Neural progenitor cell (in vitro differentiated cells): ENCODE measurements around the gene FBXO46. TPM values are rescaled to one million over a fixed set of nuclear protein-coding genes. Genes with fewer than 3 reads are reported as not detected.
"Not testable (repeated sequence)": the region's sequence is repeated elsewhere in the genome, so short reads cannot be mapped to it uniquely, and the experiment has no call there.

Experiments used
- DNase-seq: peaks from one replicate; pipeline ENCODE4 v3.0.0-alpha.2; 2016; ENCODE audit warnings: low spot score
- H2AFZ ChIP-seq: fragments of 200-600 bp; sonication (generic); replicated peaks from 2 replicates; pipeline ENCODE4 v1.6.1; 2016; ENCODE audit warnings: antibody characterized with exemption
- H3F3A ChIP-seq: fragments of 200-600 bp; sonication (generic); 2 replicates; pipeline ENCODE4 v1.6.1; 2016; ENCODE audit warnings: antibody characterized with exemption, low read depth
- H3K27ac ChIP-seq: fragments of 200-600 bp; sonication (generic); 2 replicates; pipeline ENCODE4 v1.5.1; 2016; ENCODE audit warnings: mild to moderate bottlenecking
- H3K27me3 ChIP-seq: fragments of 200-600 bp; sonication (generic); 2 replicates; pipeline ENCODE4 v1.6.1; 2016; ENCODE audit warnings: mild to moderate bottlenecking, moderate library complexity
- H3K36me3 ChIP-seq: fragments of 200-600 bp; sonication (generic); 2 replicates; pipeline ENCODE4 v1.5.1; 2016
- H3K4me1 ChIP-seq: fragments of 200-600 bp; sonication (generic); 2 replicates; pipeline ENCODE4 v1.6.1; 2016; ENCODE audit warnings: mixed run types
- H3K4me2 ChIP-seq: fragments of 200-600 bp; sonication (generic); 2 replicates; pipeline ENCODE4 v1.6.1; 2016
- H3K4me3 ChIP-seq: fragments of 200-600 bp; sonication (generic); 2 replicates; pipeline ENCODE4 v1.5.1; 2016
- H3K79me2 ChIP-seq: fragments of 200-600 bp; sonication (generic); 2 replicates; pipeline ENCODE4 v1.6.1; 2016; ENCODE audit warnings: low read depth
- H3K9ac ChIP-seq: fragments of 200-600 bp; sonication (generic); 2 replicates; pipeline ENCODE4 v1.6.1; 2016
- H3K9me3 ChIP-seq: fragments of 200-600 bp; sonication (generic); 2 replicates; pipeline ENCODE4 v1.5.1; 2016; ENCODE audit warnings: low read depth
- H4K20me1 ChIP-seq: fragments of 200-600 bp; sonication (generic); 2 replicates; pipeline ENCODE4 v1.6.1; 2016; ENCODE audit warnings: low read depth
- H3K27ac Mint-ChIP-seq: 3 replicates; pipeline ENCODE4 v1.8.0; 2021; ENCODE audit warnings: mixed read lengths
- H3K27me3 Mint-ChIP-seq: 2 replicates; pipeline ENCODE4 v1.8.0; 2022; ENCODE audit warnings: low read depth, mild to moderate bottlenecking, inconsistent platforms, moderate library complexity, mixed read lengths; ENCODE audit not compliant: insufficient read depth
- H3K36me3 Mint-ChIP-seq: 3 replicates; pipeline ENCODE4 v1.8.0; 2021; ENCODE audit warnings: mixed read lengths
- H3K4me1 Mint-ChIP-seq: 3 replicates; pipeline ENCODE4 v1.8.0; 2021; ENCODE audit warnings: mixed read lengths
- H3K4me3 Mint-ChIP-seq: 3 replicates; pipeline ENCODE4 v1.8.0; 2021; ENCODE audit warnings: mild to moderate bottlenecking, moderate library complexity, mixed read lengths
- H3K9me3 Mint-ChIP-seq: 3 replicates; pipeline ENCODE4 v1.8.0; 2020; ENCODE audit warnings: mixed read lengths
- CTCF ChIP-seq: fragments of 200-600 bp; sonication (generic); IDR thresholded peaks from 2 replicates; pipeline ENCODE4 v1.5.1; 2017; ENCODE audit warnings: antibody characterized with exemption, mild to moderate bottlenecking
- EZH2 ChIP-seq: fragments of 200-600 bp; sonication (generic); IDR thresholded peaks from 2 replicates; pipeline ENCODE4 v1.6.1; 2017; ENCODE audit warnings: antibody characterized with exemption, mild to moderate bottlenecking, moderate library complexity
- EZH2phosphoT487 ChIP-seq: fragments of 200-600 bp; sonication (generic); IDR thresholded peaks from 2 replicates; pipeline ENCODE4 v1.6.1; 2017; ENCODE audit warnings: antibody characterized with exemption
- total RNA-seq: library from RNA; depleted of rRNA; stranded (reverse); fragments of >200 nt; gene quantifications from 2 replicates; pipeline ENCODE4 v1.2.3, GENCODE V29; 2015; ENCODE audit warnings: low replicate concordance

Gene FBXO46
- total RNA-seq, 1 donor from 2014 or later: 7.5 TPM

- Histone ChIP-seq H2AFZ (no peak overlapping the region), H3K4me2 (no peak overlapping the region), H3K27me3 (no peaks in the 10 kb centered on the region), H3K27ac (no peak overlapping the region), H4K20me1 (no peaks in the 10 kb centered on the region), H3K79me2 (no peaks in the 10 kb centered on the region), H3K36me3 (no peaks in the 10 kb centered on the region), H3K9me3 (no peaks in the 10 kb centered on the region), H3K9ac (no peak overlapping the region), H3K4me3 (no peak overlapping the region), H3K4me1 (no peaks in the 10 kb centered on the region), H3F3A (no peaks in the 10 kb centered on the region)
- no peaks in the 10 kb centered on the region for H3K9me3 Mint-ChIP-seq
- TF ChIP-seq EZH2phosphoT487 (no peak), EZH2 (no peak), CTCF (no peak)
- no peaks in the 10 kb centered on the region for H3K36me3 Mint-ChIP-seq
- H3K4me3 Mint-ChIP-seq: no peak overlapping the region
- H3K27me3 Mint-ChIP-seq: no peaks in the 10 kb centered on the region
- peaks cover 4% of the 10 kb centered on the region for H3K4me1 Mint-ChIP-seq
- no peak for DNase-seq
- no peak overlapping the region for H3K27ac Mint-ChIP-seq
These were observed 9.1 kb upstream of the FBXO46 start for GRCh38 chr19:45739498-45740439.

- H3K79me2 ChIP-seq: peaks cover 22% of the 10 kb centered on the region
- H3K36me3 Mint-ChIP-seq: no peaks in the 10 kb centered on the region
- H3K4me2 ChIP-seq: no peak within 1 kb of the TSS
- H3K9me3 Mint-ChIP-seq: no peaks in the 10 kb centered on the region
- DNase-seq: no peak
- peaks cover 9% of the 10 kb centered on the region for H3F3A ChIP-seq
- H3K36me3 ChIP-seq: no peaks in the 10 kb centered on the region
- H3K4me3 ChIP-seq: no peak within 1 kb of the TSS
- TF ChIP-seq EZH2 (no peak), EZH2phosphoT487 (no peak), CTCF (no peak)
- H3K27ac ChIP-seq: no peak within 1 kb of the TSS
- H3K4me3 Mint-ChIP-seq: peak within 1 kb of the TSS; percentile 48
- no peaks in the 10 kb centered on the region for H3K27me3 ChIP-seq
- H3K4me1 ChIP-seq: peaks cover 7% of the 10 kb centered on the region
- H3K9ac ChIP-seq: no peak within 1 kb of the TSS
- peaks cover 9% of the 10 kb centered on the region for H3K27me3 Mint-ChIP-seq
- peaks cover 15% of the 10 kb centered on the region for H4K20me1 ChIP-seq
- H3K9me3 ChIP-seq: no peaks in the 10 kb centered on the region
- H3K4me1 Mint-ChIP-seq: peaks cover 18% of the 10 kb centered on the region
- H2AFZ ChIP-seq: no peak within 1 kb of the TSS
- peak within 1 kb of the TSS; percentile 80 for H3K27ac Mint-ChIP-seq
These were observed 2.6 kb upstream of the FBXO46 start, which contains the start of gene MEIOSIN for GRCh38 chr19:45733160-45733810. TSS of gene MEIOSIN (plus strand) at chr19:45733439. CDS start at chr19:45735377, 1,938 bp downstream.

GRCh38 chr19:45729800-45730290, 851 bp downstream of the FBXO46 start:
- TF ChIP-seq EZH2 (no peak), CTCF (no peak), EZH2phosphoT487 (no peak)
- peak overlapping the region; percentile 99 for H3K4me3 Mint-ChIP-seq
- Histone ChIP-seq H3K9me3 (no peaks in the 10 kb centered on the region), H3K79me2 (peaks cover 55% of the 10 kb centered on the region), H3F3A (peaks cover 9% of the 10 kb centered on the region), H3K4me1 (peaks cover 7% of the 10 kb centered on the region), H3K27ac (no peak overlapping the region), H4K20me1 (peaks cover 37% of the 10 kb centered on the region), H3K36me3 (no peaks in the 10 kb centered on the region), H3K4me3 (peak overlapping the region; percentile 88), H3K27me3 (no peaks in the 10 kb centered on the region), H2AFZ (peak overlapping the region; percentile 2), H3K4me2 (peak overlapping the region; percentile 98), H3K9ac (peak overlapping the region; percentile 66)
- peak overlapping the region; percentile 94 for H3K27ac Mint-ChIP-seq
- H3K9me3 Mint-ChIP-seq: no peaks in the 10 kb centered on the region
- no peaks in the 10 kb centered on the region for H3K36me3 Mint-ChIP-seq
- DNase-seq: no peak
- H3K4me1 Mint-ChIP-seq: peaks cover 17% of the 10 kb centered on the region
- H3K27me3 Mint-ChIP-seq: peaks cover 9% of the 10 kb centered on the region

- not testable (repeated sequence) for H3K27ac ChIP-seq, H3K9me3 ChIP-seq, DNase-seq, H3K9ac ChIP-seq, H3K27me3 ChIP-seq, H2AFZ ChIP-seq, H3K27me3 Mint-ChIP-seq, H3K27ac Mint-ChIP-seq, H3K36me3 Mint-ChIP-seq, H3K4me2 ChIP-seq, H3K4me3 ChIP-seq, H3F3A ChIP-seq, H3K36me3 ChIP-seq, H3K4me1 ChIP-seq, H3K9me3 Mint-ChIP-seq
- H3K79me2 ChIP-seq: peaks cover 67% of the 10 kb centered on the region
- peaks cover 37% of the 10 kb centered on the region for H4K20me1 ChIP-seq
- Mint-ChIP-seq H3K4me3 (peak overlapping the region; percentile 1), H3K4me1 (peaks cover 17% of the 10 kb centered on the region)
These were observed 2.0 kb downstream of the FBXO46 start for GRCh38 chr19:45728683-45729082.

GRCh38 chr19:45720065-45720464, 10.6 kb downstream of the FBXO46 start:
- Histone ChIP-seq H3F3A (peaks cover 18% of the 10 kb centered on the region), H3K79me2 (peaks cover 73% of the 10 kb centered on the region)
- not testable (repeated sequence) for H3K9me3 Mint-ChIP-seq, H3K27me3 ChIP-seq, H2AFZ ChIP-seq, H3K4me1 ChIP-seq, H3K27ac ChIP-seq, H3K4me3 ChIP-seq, H3K27ac Mint-ChIP-seq, H3K9me3 ChIP-seq, H3K36me3 ChIP-seq, H3K4me2 ChIP-seq, H3K9ac ChIP-seq, H4K20me1 ChIP-seq, DNase-seq
- H3K27me3 Mint-ChIP-seq: peaks cover 16% of the 10 kb centered on the region
- peaks cover 18% of the 10 kb centered on the region for H3K36me3 Mint-ChIP-seq
- H3K4me1 Mint-ChIP-seq: peaks cover 30% of the 10 kb centered on the region
- peak overlapping the region; percentile 41 for H3K4me3 Mint-ChIP-seq
